ENCODE data around the gene SLC34A3. TPM values are rescaled to one million over a fixed set of nuclear protein-coding genes. Genes with fewer than 3 reads are reported as not detected.
A peak's percentile ranks its signal among the peaks of the same experiment; 100 is the strongest.

Gene SLC34A3
- total RNA-seq, 6 donors from 2014 or later, result 0.10 to 0.17 TPM; not detected in 4

- H3K36me3 ChIP-seq, result no peaks in the 10 kb centered on the region
- peaks cover 0 to 34% (median 4%) of the 10 kb centered on the region in 4 donors for H3K27me3 ChIP-seq
- DNase-seq (peak in 1 of 2 donors; percentile 56), ATAC-seq (ENCODE audit: low FRiP score in 2 of 2) (no peak)
- H3K4me1 ChIP-seq, result peaks cover 14 to 31% (median 26%) of the 10 kb centered on the region in 4 donors
- H3K4me3 ChIP-seq, result no peak overlapping the region
- H3K9me3 ChIP-seq, result no peaks in the 10 kb centered on the region
- 61 to 80% methylated on average over 2 to 10 of the region's 10 CpGs for WGBS, 2 donors
- H3K27ac ChIP-seq, result no peak overlapping the region
- TF ChIP-seq POLR2AphosphoS5 (IDR thresholded peaks at IDR 0.05), result no peak
- TF ChIP-seq, protein P1, sequence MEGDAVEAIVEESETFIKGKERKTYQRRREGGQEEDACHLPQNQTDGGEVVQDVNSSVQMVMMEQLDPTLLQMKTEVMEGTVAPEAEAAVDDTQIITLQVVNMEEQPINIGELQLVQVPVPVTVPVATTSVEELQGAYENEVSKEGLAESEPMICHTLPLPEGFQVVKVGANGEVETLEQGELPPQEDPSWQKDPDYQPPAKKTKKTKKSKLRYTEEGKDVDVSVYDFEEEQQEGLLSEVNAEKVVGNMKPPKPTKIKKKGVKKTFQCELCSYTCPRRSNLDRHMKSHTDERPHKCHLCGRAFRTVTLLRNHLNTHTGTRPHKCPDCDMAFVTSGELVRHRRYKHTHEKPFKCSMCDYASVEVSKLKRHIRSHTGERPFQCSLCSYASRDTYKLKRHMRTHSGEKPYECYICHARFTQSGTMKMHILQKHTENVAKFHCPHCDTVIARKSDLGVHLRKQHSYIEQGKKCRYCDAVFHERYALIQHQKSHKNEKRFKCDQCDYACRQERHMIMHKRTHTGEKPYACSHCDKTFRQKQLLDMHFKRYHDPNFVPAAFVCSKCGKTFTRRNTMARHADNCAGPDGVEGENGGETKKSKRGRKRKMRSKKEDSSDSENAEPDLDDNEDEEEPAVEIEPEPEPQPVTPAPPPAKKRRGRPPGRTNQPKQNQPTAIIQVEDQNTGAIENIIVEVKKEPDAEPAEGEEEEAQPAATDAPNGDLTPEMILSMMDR (IDR thresholded peaks at IDR 0.05), result no peak
- no peak for TF ChIP-seq POLR2A (IDR thresholded peaks at IDR 0.05)
- no peak for TF ChIP-seq EP300 (IDR thresholded peaks at IDR 0.05)
Measured at GRCh38 chr9:137232101-137232500, 1.4 kb downstream of the SLC34A3 start.

DNA sequence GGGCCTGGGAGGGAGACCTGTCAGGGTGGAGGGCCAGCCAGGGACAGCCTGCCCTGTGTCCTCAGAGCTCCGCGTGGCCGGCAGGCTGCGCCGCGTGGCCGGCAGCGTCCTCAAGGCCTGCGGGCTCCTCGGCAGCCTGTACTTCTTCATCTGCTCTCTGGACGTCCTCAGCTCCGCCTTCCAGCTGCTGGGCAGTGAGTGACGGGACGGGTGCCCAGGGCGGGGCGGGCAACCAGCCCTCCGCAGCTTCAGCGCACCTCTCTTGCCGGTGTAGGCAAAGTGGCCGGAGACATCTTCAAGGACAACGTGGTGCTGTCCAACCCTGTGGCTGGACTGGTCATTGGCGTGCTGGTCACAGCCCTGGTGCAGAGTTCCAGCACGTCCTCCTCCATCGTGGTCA lies 1.8 kb downstream of the SLC34A3 start:
- no peak overlapping the region for H3K4me3 ChIP-seq
- WGBS, 2 donors, result 71 to 72% methylated on average over 13 to 24 of the region's 24 CpGs
- H3K27me3 ChIP-seq, result peaks cover 0 to 34% (median 4%) of the 10 kb centered on the region in 4 donors
- H3K36me3 ChIP-seq, result no peaks in the 10 kb centered on the region
- TF ChIP-seq POLR2AphosphoS5 (IDR thresholded peaks at IDR 0.05) (no peak), POLR2A (IDR thresholded peaks at IDR 0.05) (no peak), EP300 (IDR thresholded peaks at IDR 0.05) (no peak)
- TF ChIP-seq, protein P1 (IDR thresholded peaks at IDR 0.05), result no peak
- no peaks in the 10 kb centered on the region for H3K9me3 ChIP-seq
- no peak overlapping the region for H3K27ac ChIP-seq
- peak in 1 of 2 donors; percentile 74 for DNase-seq
- peaks cover 14 to 31% (median 24%) of the 10 kb centered on the region in 4 donors for H3K4me1 ChIP-seq
- no peak for ATAC-seq (ENCODE audit: low FRiP score in 2 of 2)

- H3K27me3 ChIP-seq, result peaks cover 0 to 34% (median 4%) of the 10 kb centered on the region in 4 donors
- TF ChIP-seq POLR2AphosphoS5 (IDR thresholded peaks at IDR 0.05) (no peak), POLR2A (IDR thresholded peaks at IDR 0.05) (no peak), EP300 (IDR thresholded peaks at IDR 0.05) (no peak)
- TF ChIP-seq, protein P1 (IDR thresholded peaks at IDR 0.05), result no peak
- no peaks in the 10 kb centered on the region for H3K9me3 ChIP-seq
- H3K36me3 ChIP-seq, result no peaks in the 10 kb centered on the region
- no peak for DNase-seq
- H3K4me1 ChIP-seq, result peaks cover 14 to 30% (median 17%) of the 10 kb centered on the region in 4 donors
- no peak overlapping the region for H3K4me3 ChIP-seq
- H3K27ac ChIP-seq, result no peak overlapping the region
- WGBS, 2 donors, result 78 to 80% methylated on average over 1 to 32 of the region's 40 CpGs
- ATAC-seq (ENCODE audit: low FRiP score in 2 of 2), result no peak
Measured at GRCh38 chr9:137233143-137233980, 2.7 kb downstream of the SLC34A3 start.

DNA sequence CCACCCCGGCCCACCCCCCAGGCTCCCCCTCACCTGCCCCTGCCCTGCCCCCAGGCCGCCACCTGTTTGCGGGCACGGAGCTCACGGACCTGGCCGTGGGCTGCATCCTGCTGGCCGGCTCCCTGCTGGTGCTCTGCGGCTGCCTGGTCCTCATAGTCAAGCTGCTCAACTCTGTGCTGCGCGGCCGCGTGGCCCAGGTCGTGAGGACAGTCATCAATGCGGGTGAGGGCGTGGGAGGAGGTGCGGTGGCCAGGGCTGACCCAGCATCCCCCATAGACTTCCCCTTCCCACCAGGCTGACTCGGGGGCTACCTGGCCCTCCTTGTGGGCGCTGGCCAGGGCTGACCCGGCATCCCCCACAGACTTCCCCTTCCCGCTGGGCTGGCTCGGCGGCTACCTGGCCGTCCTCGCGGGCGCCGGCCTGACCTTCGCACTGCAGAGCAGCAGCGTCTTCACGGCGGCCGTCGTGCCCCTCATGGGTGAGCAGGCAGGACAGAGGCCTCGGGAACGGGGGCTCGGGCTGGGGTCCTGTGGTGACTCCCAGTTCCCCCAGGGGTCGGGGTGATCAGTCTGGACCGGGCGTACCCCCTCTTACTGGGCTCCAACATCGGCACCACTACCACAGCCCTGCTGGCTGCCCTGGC lies 3.5 kb downstream of the SLC34A3 start:
- Histone ChIP-seq H3K27me3 (peaks cover 0 to 27% (median 4%) of the 10 kb centered on the region in 4 donors), H3K27ac (no peak overlapping the region), H3K4me3 (no peak overlapping the region), H3K9me3 (no peaks in the 10 kb centered on the region), H3K4me1 (peaks cover 15 to 38% (median 22%) of the 10 kb centered on the region in 4 donors), H3K36me3 (no peaks in the 10 kb centered on the region)
- TF ChIP-seq, protein P1 (IDR thresholded peaks at IDR 0.05), result no peak
- TF ChIP-seq POLR2AphosphoS5 (IDR thresholded peaks at IDR 0.05) (no peak), POLR2A (IDR thresholded peaks at IDR 0.05) (no peak), EP300 (IDR thresholded peaks at IDR 0.05) (no peak)
- peak in 1 of 2 donors; percentile 81 for DNase-seq
- no peak for ATAC-seq (ENCODE audit: low FRiP score in 2 of 2)
- 52% methylated on average over 26 of the region's 40 CpGs; no CpG with 5 or more reads in 1 of the 2 donors for WGBS, 2 donors
